IPS-NIHi11 (cell line): ENCODE measurements around the gene ERO1A.

Experiments
- DNase-seq: peaks from one replicate; pipeline ENCODE4 v3.0.0; 2012; ENCODE audit warnings: mixed read lengths, low spot score

Gene ERO1A

DNA sequence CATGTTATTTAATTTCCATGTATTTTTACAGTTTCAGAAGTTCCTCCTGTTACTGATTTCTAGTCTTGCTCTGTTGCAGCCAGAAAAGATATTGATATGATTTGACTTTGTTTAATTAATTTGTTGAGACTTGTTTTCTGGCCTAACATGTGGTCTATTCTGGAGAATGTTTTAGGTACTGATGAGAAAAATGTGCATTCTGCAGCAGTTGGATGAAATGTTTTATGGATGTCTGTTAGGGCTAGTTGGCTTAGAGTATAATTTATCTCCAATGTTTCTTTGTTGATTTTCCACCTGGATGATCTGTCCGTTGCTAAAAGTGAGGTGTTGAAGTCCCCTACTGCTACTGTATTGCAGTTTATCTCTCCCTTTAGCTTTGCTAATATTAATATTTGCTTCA is 88.3 kb downstream of the ERO1A start:
- DNase-seq: no peak

DNA sequence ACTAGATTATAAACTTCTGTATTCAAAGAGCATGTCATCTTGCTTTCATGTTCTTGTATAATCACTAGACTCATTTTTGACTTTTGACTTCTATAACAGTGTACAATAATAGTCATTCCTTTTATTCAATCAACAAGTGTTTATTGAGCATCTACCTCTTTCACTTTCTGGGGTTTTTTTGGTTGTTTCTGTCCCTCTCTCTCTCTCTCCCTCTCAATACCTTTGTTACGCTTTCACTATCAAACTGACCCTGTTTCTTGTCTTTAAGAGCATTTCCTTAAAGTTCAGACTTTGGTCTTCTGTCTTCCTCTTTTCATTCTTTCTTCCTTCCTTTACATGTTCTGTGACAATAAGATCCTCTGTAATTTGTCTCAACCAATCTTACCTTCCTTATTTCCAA is 93.2 kb downstream of the ERO1A start:
- DNase-seq: no peak

DNA sequence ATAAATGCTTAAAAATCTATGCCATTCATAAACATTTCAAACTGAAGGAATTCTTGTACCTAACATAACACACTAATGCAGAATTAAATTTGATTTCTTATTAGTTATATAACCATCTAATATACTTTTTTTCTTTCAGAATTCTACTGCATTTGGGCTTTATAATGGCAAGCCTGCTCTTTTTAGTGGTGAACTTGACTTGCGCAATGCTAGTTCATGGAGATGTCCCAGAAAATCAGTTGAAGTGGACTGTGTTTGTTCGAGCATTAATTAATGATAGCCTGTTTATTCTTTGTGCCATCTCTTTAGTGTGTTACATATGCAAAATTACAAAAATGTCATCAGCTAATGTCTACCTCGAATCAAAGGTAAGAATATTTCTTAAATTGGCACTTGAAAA is 95.4 kb downstream of the ERO1A start:
- DNase-seq: no peak

DNA sequence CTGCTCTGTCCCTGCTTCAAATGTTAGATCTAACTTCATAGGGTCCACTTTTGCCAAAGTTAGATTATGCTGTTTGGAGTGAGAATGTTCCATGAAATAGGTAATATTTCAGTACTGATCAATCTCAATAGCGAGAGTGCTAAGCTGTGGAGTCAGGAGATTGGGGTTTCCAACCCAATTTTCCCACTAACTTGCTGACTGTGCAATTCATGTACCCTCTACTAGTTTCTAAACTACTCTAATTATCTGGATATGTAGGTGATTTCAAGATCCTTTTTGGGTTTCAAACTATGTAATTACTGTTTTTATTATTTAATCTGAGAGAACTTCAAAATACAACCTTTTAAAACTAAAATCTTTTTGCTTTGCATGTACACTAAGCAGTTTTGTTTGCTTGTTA is 96.8 kb downstream of the ERO1A start:
- no peak for DNase-seq

DNA sequence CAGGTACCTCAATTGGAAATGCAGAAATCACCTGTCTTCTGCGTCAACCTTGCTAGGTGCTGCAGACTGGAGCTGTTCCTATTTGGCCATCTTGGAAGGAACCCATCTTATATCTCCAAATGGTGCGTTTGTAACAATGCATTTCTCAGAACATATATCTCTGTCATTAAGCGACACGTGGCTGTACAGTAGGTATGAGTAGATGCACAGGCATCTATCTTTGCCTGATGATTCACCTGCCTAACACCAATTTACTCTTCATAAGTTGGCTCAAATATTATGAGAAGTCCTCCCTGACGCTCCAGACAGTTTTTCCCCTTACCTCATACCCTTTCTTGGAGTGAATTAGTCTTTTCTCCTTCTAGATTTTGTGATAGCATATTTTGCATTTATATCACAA is 98.5 kb downstream of the ERO1A start:
- no peak for DNase-seq

DNA sequence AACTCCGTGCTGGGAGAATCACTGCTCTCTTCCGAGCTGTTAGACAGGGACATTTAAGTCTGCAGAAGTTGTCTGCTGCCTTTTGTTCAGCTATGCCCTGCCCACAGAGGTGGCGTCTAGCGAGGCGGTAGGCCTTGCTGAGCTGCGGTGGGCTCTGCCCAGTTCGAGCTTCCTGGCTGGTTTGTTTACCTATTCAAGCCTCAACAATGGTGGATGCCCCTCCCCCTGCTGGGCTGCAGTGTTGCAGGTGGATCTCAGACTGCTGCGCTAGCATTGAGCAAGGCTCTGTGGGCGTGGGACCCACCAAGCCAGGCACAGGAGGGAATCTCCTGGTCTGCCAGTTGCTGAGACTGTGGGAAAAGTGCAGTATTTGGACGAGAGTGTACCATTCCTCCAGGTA is 99.0 kb downstream of the ERO1A start:
- no peak for DNase-seq

DNA sequence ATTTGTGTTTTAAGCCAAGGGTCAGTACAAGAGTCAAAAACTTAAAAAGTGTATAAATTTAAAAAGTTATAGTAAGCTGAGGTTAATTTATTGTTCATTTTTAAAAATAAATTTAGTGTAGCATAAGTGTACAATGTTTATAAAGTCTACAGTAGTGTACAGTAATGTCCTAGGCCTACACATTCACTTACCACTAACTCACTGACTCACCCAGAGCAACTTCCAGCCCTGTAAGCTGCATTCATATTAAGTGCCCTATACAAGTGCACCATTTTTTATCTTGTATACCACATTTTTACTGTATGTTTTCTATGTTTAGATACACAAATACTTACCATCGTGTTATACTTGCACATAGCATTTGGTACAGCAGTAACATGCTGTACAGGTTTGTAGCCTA is 105.0 kb downstream of the ERO1A start:
- DNase-seq: no peak
